Suprapubic skin (tissue), 4 donors: ENCODE measurements around the gene GPR161. TPM values are rescaled to one million over a fixed set of nuclear protein-coding genes. Genes with fewer than 3 reads are reported as not detected.

Experiments used
- DNase-seq, 2 donors: peaks; one replicate each; pipeline ENCODE4 v3.0.0-alpha.2; 2019; ENCODE audit warnings: low spot score in 2 of 2
- H3K27ac ChIP-seq: fragments of 200-600 bp; sonication (generic); one replicate; pipeline ENCODE4 v1.5.1; 2019
- H3K27me3 ChIP-seq: fragments of 200-600 bp; sonication (generic); one replicate; pipeline ENCODE4 v1.5.1; 2019
- H3K36me3 ChIP-seq: fragments of 200-600 bp; sonication (generic); one replicate; pipeline ENCODE4 v1.5.1; 2019
- H3K4me1 ChIP-seq: fragments of 200-600 bp; sonication (generic); one replicate; pipeline ENCODE4 v1.5.1; 2019
- H3K4me3 ChIP-seq: fragments of 200-600 bp; sonication (generic); one replicate; pipeline ENCODE4 v1.5.1; 2019; ENCODE audit warnings: mild to moderate bottlenecking
- H3K9me3 ChIP-seq: fragments of 200-600 bp; sonication (generic); one replicate; pipeline ENCODE4 v1.5.1; 2019
- CTCF ChIP-seq, 2 donors: fragments of 200-600 bp in 1 of 2; fragments of 450-650 bp in 1 of 2; sonication (generic) in 1 of 2; IDR thresholded peaks; one replicate each; pipeline ENCODE4 v1.5.1; 2016 to 2019; ENCODE audit warnings: antibody characterized with exemption in 2 of 2, mild to moderate bottlenecking in 1 of 2, moderate library complexity in 1 of 2
- EP300 ChIP-seq: sonication (generic); formaldehyde crosslinking; IDR thresholded peaks from one replicate; pipeline ENCODE4 v1.6.1; 2017; ENCODE audit warnings: antibody characterized with exemption
- POLR2A ChIP-seq, 2 donors: fragments of 450-650 bp; IDR thresholded peaks; one replicate each; pipeline ENCODE4 v1.6.1; 2017; ENCODE audit warnings: antibody characterized with exemption in 2 of 2, mild to moderate bottlenecking in 2 of 2, moderate library complexity in 2 of 2
- POLR2AphosphoS5 ChIP-seq, 3 donors: sonication (generic); formaldehyde crosslinking; IDR thresholded peaks; one replicate each; pipeline ENCODE4 v1.6.1; 2017; ENCODE audit warnings: antibody characterized with exemption in 3 of 3
- WGBS: methylation state at CpG from one replicate; pipeline ENCODE4 v1.1.5; 2018; 5-methylcytosine and 5-hydroxymethylcytosine counted together
- total RNA-seq, 4 donors: library from RNA; depleted of rRNA; stranded (reverse); fragments of >200 nt; gene quantifications; one replicate each; pipeline ENCODE4 v1.1.0, GENCODE V29; 2016

Gene GPR161
- total RNA-seq, 4 donors from 2014 or later, result 3.1 to 7.6 (median 4.2) TPM

DNA sequence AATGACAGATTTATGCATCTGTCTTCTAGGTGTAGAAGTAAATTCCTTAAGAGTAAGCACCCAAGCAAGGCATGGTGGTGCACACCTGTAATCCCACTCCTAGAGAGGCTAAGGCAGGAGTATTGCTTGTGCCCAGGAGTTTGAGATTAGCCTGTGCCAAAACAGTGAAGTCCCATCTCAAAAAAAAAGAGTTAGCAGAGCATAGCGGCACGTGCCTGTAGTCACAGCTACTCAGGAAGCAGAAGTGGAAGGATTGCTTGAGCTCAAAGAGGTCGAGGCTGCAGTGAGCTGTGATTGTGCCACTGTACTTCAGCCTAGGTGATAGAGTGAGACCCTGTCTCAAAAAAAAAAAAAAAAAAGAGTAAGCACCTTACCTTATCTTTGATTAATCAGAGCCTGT is 26.9 kb upstream of the GPR161 start:
- Histone ChIP-seq H3K27ac (no peak overlapping the region), H3K4me3 (no peak overlapping the region), H3K4me1 (no peaks in the 10 kb centered on the region), H3K36me3 (no peaks in the 10 kb centered on the region), H3K9me3 (no peaks in the 10 kb centered on the region), H3K27me3 (no peaks in the 10 kb centered on the region)
- no peak for DNase-seq
- 70% methylated on average over 3 of the region's 3 CpGs for WGBS
- TF ChIP-seq CTCF (IDR thresholded peaks at IDR 0.05) (no peak), POLR2AphosphoS5 (IDR thresholded peaks at IDR 0.05) (no peak), POLR2A (IDR thresholded peaks at IDR 0.05) (no peak), EP300 (no peak)

DNA sequence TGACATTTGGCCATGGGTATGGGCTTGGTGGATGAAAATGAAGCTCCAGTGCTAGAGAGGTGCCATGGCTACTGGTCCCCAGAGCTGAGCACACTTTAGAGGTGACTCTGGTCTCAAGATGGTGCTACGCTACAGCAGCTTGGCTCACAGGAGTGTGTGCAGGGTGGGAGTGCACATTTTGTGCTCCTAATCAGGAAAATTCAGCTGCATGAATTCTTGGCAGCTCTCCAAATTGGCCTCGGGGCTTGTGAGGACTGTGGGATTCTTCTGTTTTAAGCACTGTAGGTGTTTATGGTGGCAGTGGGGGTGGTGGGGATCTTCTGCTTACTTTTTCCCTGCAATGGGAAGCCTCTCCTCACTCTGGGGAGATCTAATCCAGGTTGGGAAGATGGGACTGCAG is 24.7 kb upstream of the GPR161 start:
- Histone ChIP-seq H3K4me3 (no peak overlapping the region), H3K27me3 (no peaks in the 10 kb centered on the region), H3K27ac (no peak overlapping the region), H3K36me3 (no peaks in the 10 kb centered on the region), H3K9me3 (peaks cover 4% of the 10 kb centered on the region), H3K4me1 (no peaks in the 10 kb centered on the region)
- TF ChIP-seq CTCF (IDR thresholded peaks at IDR 0.05) (no peak), POLR2AphosphoS5 (IDR thresholded peaks at IDR 0.05) (no peak)
- WGBS, result 60% methylated on average over 1 of the region's 2 CpGs
- DNase-seq, result no peak

- TF ChIP-seq POLR2AphosphoS5 (IDR thresholded peaks at IDR 0.05), result no peak
- TF ChIP-seq POLR2A (IDR thresholded peaks at IDR 0.05), result no peak
- no peak for TF ChIP-seq CTCF (IDR thresholded peaks at IDR 0.05)
- TF ChIP-seq EP300, result no peak
- Histone ChIP-seq H3K9me3 (peaks cover 4% of the 10 kb centered on the region), H3K4me1 (no peaks in the 10 kb centered on the region), H3K27me3 (no peaks in the 10 kb centered on the region), H3K4me3 (no peak overlapping the region), H3K36me3 (no peaks in the 10 kb centered on the region), H3K27ac (no peak overlapping the region)
- 90% methylated on average over 1 of the region's 1 CpG for WGBS
- no peak for DNase-seq
These were observed 23.2 kb upstream of the GPR161 start for GRCh38 chr1:168159979-168160378.

DNA sequence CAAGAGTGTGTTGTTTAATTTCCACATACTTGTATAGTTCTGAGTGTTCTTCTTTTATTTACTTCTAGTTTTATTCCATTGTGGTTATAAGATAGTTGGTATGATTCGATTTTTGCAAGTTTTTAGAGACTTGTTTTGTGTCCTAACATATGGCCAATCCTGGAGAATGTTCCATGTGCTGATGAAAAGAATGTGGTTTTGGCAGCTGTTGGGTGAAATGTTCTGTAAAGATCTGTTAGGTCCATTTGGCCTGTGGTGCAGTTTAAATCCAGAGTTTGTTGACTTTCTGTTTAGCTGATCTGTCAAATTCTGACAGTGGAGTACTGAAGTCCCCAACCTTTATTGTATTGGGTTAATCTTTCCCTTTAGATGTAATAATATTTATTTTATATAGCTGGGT is 22.5 kb upstream of the GPR161 start:
- 68% methylated on average over 1 of the region's 1 CpG for WGBS

DNA sequence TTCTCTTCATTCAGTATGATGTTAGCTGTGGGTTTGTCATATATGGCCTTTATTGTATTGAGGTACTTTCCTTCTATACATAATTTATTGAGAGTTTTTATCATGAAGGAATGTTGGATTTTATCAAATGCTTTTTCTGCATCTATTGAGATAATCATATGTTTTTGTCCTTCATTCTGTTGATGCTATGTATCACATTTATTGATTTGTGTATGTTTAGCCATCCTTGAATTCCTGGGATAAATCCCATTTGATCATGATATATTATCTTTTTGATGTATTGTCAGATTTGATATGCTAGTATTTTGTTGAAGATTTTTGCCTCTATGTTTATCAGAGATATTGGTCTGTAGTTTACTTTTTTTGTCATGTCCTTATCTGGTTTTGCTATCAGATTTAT is 20.9 kb upstream of the GPR161 start:
- Histone ChIP-seq H3K9me3 (peaks cover 4% of the 10 kb centered on the region), H3K27me3 (no peaks in the 10 kb centered on the region), H3K36me3 (no peaks in the 10 kb centered on the region), H3K4me3 (no peak overlapping the region), H3K27ac (no peak overlapping the region), H3K4me1 (no peaks in the 10 kb centered on the region)
- TF ChIP-seq EP300, result no peak
- TF ChIP-seq POLR2A (IDR thresholded peaks at IDR 0.05), result no peak
- no peak for TF ChIP-seq CTCF (IDR thresholded peaks at IDR 0.05)
- no peak for TF ChIP-seq POLR2AphosphoS5 (IDR thresholded peaks at IDR 0.05)
- DNase-seq, result no peak

More for the DNA sequence above, 22.5 kb upstream of the GPR161 start:
- TF ChIP-seq CTCF (IDR thresholded peaks at IDR 0.05) (no peak), POLR2AphosphoS5 (IDR thresholded peaks at IDR 0.05) (no peak), EP300 (no peak), POLR2A (IDR thresholded peaks at IDR 0.05) (no peak)
- DNase-seq, result no peak
- Histone ChIP-seq H3K27me3 (no peaks in the 10 kb centered on the region), H3K27ac (no peak overlapping the region), H3K9me3 (peaks cover 4% of the 10 kb centered on the region), H3K4me3 (no peak overlapping the region), H3K36me3 (no peaks in the 10 kb centered on the region), H3K4me1 (no peaks in the 10 kb centered on the region)
